ENCODE measurements around the gene KCNH3.

DNA sequence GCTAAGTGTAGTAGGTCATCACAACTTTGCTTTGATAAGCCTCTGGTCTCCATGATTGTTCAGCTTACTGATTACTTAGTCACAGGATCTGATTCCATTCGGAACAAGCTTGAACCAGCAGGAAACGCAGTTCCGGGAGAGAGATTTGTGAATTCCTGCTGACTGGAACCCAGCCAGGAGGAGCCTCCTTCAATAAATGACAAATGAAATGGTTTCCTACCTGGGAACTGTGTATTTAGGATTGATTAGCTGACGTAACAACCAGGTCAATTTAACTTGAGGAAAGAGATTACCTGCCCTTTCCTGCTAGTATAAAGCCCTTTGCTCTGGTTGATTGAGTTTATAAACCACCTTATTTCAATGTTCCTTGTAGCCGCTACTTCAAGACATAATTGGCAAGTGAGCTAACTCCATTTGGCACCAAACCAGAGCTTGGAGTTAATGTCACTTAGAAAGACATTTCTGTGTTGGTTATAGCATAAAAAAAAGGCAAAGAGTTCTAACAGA, 35.1 kb upstream of the KCNH3 start:
- TF ChIP-seq, protein P1, sequence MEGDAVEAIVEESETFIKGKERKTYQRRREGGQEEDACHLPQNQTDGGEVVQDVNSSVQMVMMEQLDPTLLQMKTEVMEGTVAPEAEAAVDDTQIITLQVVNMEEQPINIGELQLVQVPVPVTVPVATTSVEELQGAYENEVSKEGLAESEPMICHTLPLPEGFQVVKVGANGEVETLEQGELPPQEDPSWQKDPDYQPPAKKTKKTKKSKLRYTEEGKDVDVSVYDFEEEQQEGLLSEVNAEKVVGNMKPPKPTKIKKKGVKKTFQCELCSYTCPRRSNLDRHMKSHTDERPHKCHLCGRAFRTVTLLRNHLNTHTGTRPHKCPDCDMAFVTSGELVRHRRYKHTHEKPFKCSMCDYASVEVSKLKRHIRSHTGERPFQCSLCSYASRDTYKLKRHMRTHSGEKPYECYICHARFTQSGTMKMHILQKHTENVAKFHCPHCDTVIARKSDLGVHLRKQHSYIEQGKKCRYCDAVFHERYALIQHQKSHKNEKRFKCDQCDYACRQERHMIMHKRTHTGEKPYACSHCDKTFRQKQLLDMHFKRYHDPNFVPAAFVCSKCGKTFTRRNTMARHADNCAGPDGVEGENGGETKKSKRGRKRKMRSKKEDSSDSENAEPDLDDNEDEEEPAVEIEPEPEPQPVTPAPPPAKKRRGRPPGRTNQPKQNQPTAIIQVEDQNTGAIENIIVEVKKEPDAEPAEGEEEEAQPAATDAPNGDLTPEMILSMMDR (conservative IDR thresholded peaks at IDR 0.05 in 1 of 2, IDR thresholded peaks at IDR 0.05 in 1 of 2; ENCODE audit: low read depth in 1 of 2, low read length in 2 of 2) = no peak
- TF ChIP-seq EZH2 (IDR thresholded peaks at IDR 0.05; ENCODE audit: low read length, missing control alignments) = no peak
